IMR-90 (cell line): ENCODE data around the gene ACACA. TPM values are rescaled to one million over a fixed set of nuclear protein-coding genes. Genes with fewer than 3 reads are reported as not detected.

Experiments
- ATAC-seq: fragments of 200-7000 bp; cut with Tn5 transposase; 2 replicates; pipeline ENCODE4 v1.9.1; 2020; ENCODE audit warnings: low read depth, mild to moderate bottlenecking, moderate library complexity
- BruUV-seq: library from RNA; stranded (reverse); fragments of 400-500 nt; replicated peaks from 2 replicates; lab custom pipeline; 2021; lab: Mats Ljungman, UMichigan
- CTCF ChIA-PET: fragments of 300-600 bp; formaldehyde crosslinking; extraction: SDS; loops from one replicate; lab custom pipeline; 2021; ENCODE audit warnings: antibody characterized with exemption; lab: Yijun Ruan, JAX
- POLR2A ChIA-PET: fragments of 300-600 bp; sonication (Branson Sonifier 250); formaldehyde crosslinking; loops from one replicate; lab custom pipeline; 2022; ENCODE audit warnings: antibody characterized with exemption; ENCODE audit not compliant: unreplicated experiment; lab: Charles Lee
- DNase-seq: peaks from one replicate; pipeline ENCODE4 v3.0.0; 2013
- H2AFZ ChIP-seq: replicated peaks from 2 replicates; pipeline ENCODE3; 2013; ENCODE audit warnings: low read length, mild to moderate bottlenecking; ENCODE audit not compliant: poor library complexity
- H2AK5ac ChIP-seq: 2 replicates; pipeline ENCODE4 v1.6.1; 2013; ENCODE audit warnings: low read depth, low read length, inconsistent platforms
- H2AK9ac ChIP-seq: replicated peaks from 2 replicates; pipeline ENCODE3; 2013; ENCODE audit warnings: mild to moderate bottlenecking, low read depth, low read length, moderate library complexity; ENCODE audit not compliant: poor library complexity
- H2BK120ac ChIP-seq: 2 replicates; pipeline ENCODE4 v1.6.1; 2013; ENCODE audit warnings: low read depth, low read length, inconsistent platforms
- H2BK15ac ChIP-seq: 3 replicates; pipeline ENCODE4 v1.6.1; 2013; ENCODE audit warnings: low read depth, low read length, inconsistent platforms
- H2BK20ac ChIP-seq: 2 replicates; pipeline ENCODE4 v1.6.1; 2013; ENCODE audit warnings: low read depth, mild to moderate bottlenecking, inconsistent platforms, low read length, moderate library complexity
- H2BK5ac ChIP-seq: 2 replicates; pipeline ENCODE4 v1.6.1; 2013; ENCODE audit warnings: mild to moderate bottlenecking, low read depth, low read length, inconsistent platforms; ENCODE audit not compliant: poor library complexity, severe bottlenecking
- H3K14ac ChIP-seq: replicated peaks from 2 replicates; pipeline ENCODE4 v1.6.1; 2013; ENCODE audit warnings: low read depth, low read length, inconsistent platforms
- H3K18ac ChIP-seq: 2 replicates; pipeline ENCODE4 v1.6.1; 2013; ENCODE audit warnings: low read depth, low read length, control low read depth
- H3K23ac ChIP-seq: 2 replicates; pipeline ENCODE4 v1.6.1; 2013; ENCODE audit warnings: low read depth, low read length, inconsistent platforms
- H3K27ac ChIP-seq: 2 replicates; pipeline ENCODE4 v1.5.1; 2013; ENCODE audit warnings: mild to moderate bottlenecking, control low read depth, low read length; ENCODE audit not compliant: insufficient read depth
- H3K27me3 ChIP-seq: 2 replicates; pipeline ENCODE4 v1.6.1; 2013; ENCODE audit warnings: low read length; ENCODE audit not compliant: control insufficient read depth, insufficient read depth
- H3K36me3 ChIP-seq: 2 replicates; pipeline ENCODE4 v1.6.1; 2013; ENCODE audit warnings: low read length, mixed read lengths; ENCODE audit not compliant: control insufficient read depth, insufficient read depth
- H3K4ac ChIP-seq: 2 replicates; pipeline ENCODE4 v1.6.1; 2013; ENCODE audit warnings: low read depth, low read length, inconsistent platforms
- H3K4me1 ChIP-seq: 2 replicates; pipeline ENCODE4 v1.6.1; 2013; ENCODE audit warnings: low read length, mixed read lengths; ENCODE audit not compliant: control insufficient read depth, insufficient read depth
- H3K4me2 ChIP-seq: 2 replicates; pipeline ENCODE4 v1.6.1; 2013; ENCODE audit warnings: low read depth, mild to moderate bottlenecking, control low read depth, low read length, moderate library complexity
- H3K4me3 ChIP-seq: 2 replicates; pipeline ENCODE4 v1.5.1; 2013; ENCODE audit warnings: low read depth, mild to moderate bottlenecking, control low read depth, low read length, moderate library complexity; ENCODE audit not compliant: insufficient read depth
- H3K56ac ChIP-seq: 2 replicates; pipeline ENCODE4 v1.6.1; 2013; ENCODE audit warnings: low read length, inconsistent platforms; ENCODE audit not compliant: insufficient read depth; ENCODE audit errors: extremely low read depth
- H3K79me1 ChIP-seq, 2 experiments: 2 replicates each; pipeline ENCODE4 v1.6.1; 2013; ENCODE audit warnings: low read length in 2 of 2, inconsistent platforms in 1 of 2, low read depth in 1 of 2
- H3K9ac ChIP-seq: 2 replicates; pipeline ENCODE4 v1.6.1; 2013; ENCODE audit warnings: low read depth, low read length, control low read depth
- H3K9me1 ChIP-seq: 2 replicates; pipeline ENCODE4 v1.6.1; 2013; ENCODE audit warnings: low read length, inconsistent platforms; ENCODE audit not compliant: insufficient read depth
- H3K9me3 ChIP-seq: 2 replicates; pipeline ENCODE4 v1.6.1; 2013; ENCODE audit warnings: low read length; ENCODE audit not compliant: control insufficient read depth, insufficient read depth
- H4K20me1 ChIP-seq: 2 replicates; pipeline ENCODE4 v1.6.1; 2013; ENCODE audit warnings: low read length, inconsistent platforms; ENCODE audit not compliant: insufficient read depth
- H4K5ac ChIP-seq: 2 replicates; pipeline ENCODE4 v1.6.1; 2013; ENCODE audit warnings: mild to moderate bottlenecking, low read depth, low read length, control low read depth
- H4K8ac ChIP-seq, 2 experiments: 2 replicates each; pipeline ENCODE4 v1.6.1; 2013; ENCODE audit warnings: low read depth in 2 of 2, low read length in 2 of 2, control low read depth in 1 of 2, inconsistent platforms in 1 of 2
- H4K91ac ChIP-seq: 2 replicates; pipeline ENCODE4 v1.6.1; 2013; ENCODE audit warnings: low read depth, low read length, inconsistent platforms; ENCODE audit not compliant: insufficient read depth
- BHLHE40 ChIP-seq: fragments of 150-350 bp; IDR thresholded peaks from 2 replicates; pipeline ENCODE4 v1.6.1; 2016; ENCODE audit warnings: mild to moderate bottlenecking, low read depth, low read length
- CHD1 ChIP-seq: IDR thresholded peaks from 2 replicates; pipeline ENCODE4 v1.6.1; 2012; ENCODE audit warnings: low read depth, low read length, improper control_type of control experiment
- CTCF ChIP-seq: conservative IDR thresholded peaks from 2 replicates; pipeline ENCODE4 v1.5.1; 2012; ENCODE audit warnings: mild to moderate bottlenecking, low read depth, low read length, improper control_type of control experiment
- ELK1 ChIP-seq: fragments of 150-350 bp; IDR thresholded peaks from 2 replicates; pipeline ENCODE4 v1.6.1; 2016; ENCODE audit warnings: low read depth, mild to moderate bottlenecking, low read length, moderate library complexity, borderline replicate concordance
- FOS ChIP-seq: fragments of 150-350 bp; IDR thresholded peaks from 2 replicates; pipeline ENCODE4 v1.6.1; 2016; ENCODE audit warnings: low read depth, low read length
- MAFK ChIP-seq: IDR thresholded peaks from 2 replicates; pipeline ENCODE4 v1.6.1; 2012; ENCODE audit warnings: low read depth, low read length, improper control_type of control experiment
- MAZ ChIP-seq: IDR thresholded peaks from 2 replicates; pipeline ENCODE4 v1.6.1; 2012; ENCODE audit warnings: low read depth, mild to moderate bottlenecking, low read length, improper control_type of control experiment, moderate library complexity, borderline replicate concordance
- MXI1 ChIP-seq: IDR thresholded peaks from 2 replicates; pipeline ENCODE4 v1.6.1; 2012; ENCODE audit warnings: low read depth, mild to moderate bottlenecking, low read length, moderate library complexity, borderline replicate concordance
- POLR2A ChIP-seq: IDR thresholded peaks from 2 replicates; pipeline ENCODE4 v1.6.1; 2012; ENCODE audit warnings: mild to moderate bottlenecking, low read depth, low read length
- RCOR1 ChIP-seq: IDR thresholded peaks from 2 replicates; pipeline ENCODE4 v1.6.1; 2012; ENCODE audit warnings: mild to moderate bottlenecking, low read length, improper control_type of control experiment; ENCODE audit not compliant: insufficient replicate concordance
- RFX5 ChIP-seq: IDR thresholded peaks from 2 replicates; pipeline ENCODE4 v1.8.0; 2012; ENCODE audit warnings: low read depth, mild to moderate bottlenecking, low read length, moderate library complexity
- SMC3 ChIP-seq: fragments of 150-350 bp; IDR thresholded peaks from 2 replicates; pipeline ENCODE4 v1.6.1; 2016; ENCODE audit warnings: low read depth, mild to moderate bottlenecking, antibody characterized with exemption, low read length, moderate library complexity
- USF2 ChIP-seq: fragments of 150-350 bp; IDR thresholded peaks from 2 replicates; pipeline ENCODE4 v1.6.1; 2017; ENCODE audit warnings: mild to moderate bottlenecking, antibody characterized with exemption, low read length, low read depth
- WGBS, 2 experiments: methylation state at CpG; one replicate each; pipeline versions ENCODE4 v1.1.5 to v1.1.7; 2013; ENCODE audit warnings: missing lambda C conversion rate in 2 of 2; ENCODE audit not compliant: insufficient read length in 1 of 2; ENCODE audit errors: extremely low coverage in 2 of 2; 5-methylcytosine and 5-hydroxymethylcytosine counted together
- dilution Hi-C: fragments of 300-500 bp; cut with HindIII; formaldehyde crosslinking; loops from one replicate; pipeline ENCODE4 v1.14.3; 2018; ENCODE audit warnings: low sequenced_read_pairs; ENCODE audit not compliant: unreplicated experiment
- in situ Hi-C: fragments of 300-500 bp; cut with MboI; formaldehyde crosslinking; loops from 3 replicates; pipeline ENCODE4 v1.14.3; 2019; ENCODE audit warnings: low sequenced_read_pairs, inconsistent platforms, mixed read lengths
- intact Hi-C: fragments of 100-400 bp; cut with micrococcal nuclease; formaldehyde crosslinking; loops from 2 replicates; pipeline ENCODE4 v1.10.0; 2022
- polyA plus RNA-seq, 3 experiments: library from polyadenylated mRNA; depleted of rRNA; stranded (reverse); fragments of >200 nt; gene quantifications; 2 replicates each; pipeline ENCODE4 v1.2.3, GENCODE V29; 2012; ENCODE audit warnings: low replicate concordance in 1 of 3
- total RNA-seq: library from RNA; depleted of rRNA; stranded (reverse); fragments of >200 nt; gene quantifications from 2 replicates; pipeline ENCODE4 v1.2.3, GENCODE V29; 2012

The ACACA gene
- total and polyA plus RNA-seq, 2 of the 4 experiments (the other 2 are of a cell fraction) = 21.3 to 39.1 TPM

GRCh38 chr17:37066322-37067255, 340.0 kb downstream of the ACACA start:
- no peak overlapping the region for H2BK20ac ChIP-seq
- H3K23ac ChIP-seq = no peak overlapping the region
- 59% methylated on average over 6 of the region's 25 CpGs; no CpG with 5 or more reads in 1 of the 2 experiments for WGBS, 2 experiments
- dilution Hi-C loops (loop anchor here (25.0 kb wide), 1 partner anchor 429 kb away; no protein-coding TSS in a partner anchor), in situ Hi-C loops (no loop called here), intact Hi-C loops (no loop called here)
- no peak overlapping the region for H4K8ac ChIP-seq
- no peaks in the 10 kb centered on the region; the same call in 1 of the 2 replicates for H3K9me1 ChIP-seq
- peaks cover 1% of the 10 kb centered on the region; the same call in 1 of the 2 replicates for H3K9me3 ChIP-seq
- H2BK120ac ChIP-seq = no peak overlapping the region
- peaks cover 34% of the 10 kb centered on the region for H3K27me3 ChIP-seq
- no peak for ATAC-seq
- H3K79me1 ChIP-seq = no peaks in the 10 kb centered on the region
- H3K9ac ChIP-seq = no peak overlapping the region
- H3K4me2 ChIP-seq = no peak overlapping the region
- no peak overlapping the region for H2BK5ac ChIP-seq
- no peak overlapping the region for H3K27ac ChIP-seq
- H3K4me1 ChIP-seq = peaks cover 3% of the 10 kb centered on the region
- H2AFZ ChIP-seq = no peak overlapping the region
- H3K4ac ChIP-seq = no peak overlapping the region
- H4K20me1 ChIP-seq = no peaks in the 10 kb centered on the region
- CTCF ChIA-PET = interaction anchor here (0.6 kb wide), 1 partner anchor 200 kb away, joined by 3 read pairs; no protein-coding TSS in a partner anchor
- H2BK15ac ChIP-seq = no peak overlapping the region
- H2AK5ac ChIP-seq = no peak overlapping the region
- no TSS peak for BruUV-seq
- no peak overlapping the region for H3K14ac ChIP-seq
- H3K56ac ChIP-seq = no peak overlapping the region
- H3K18ac ChIP-seq = no peak overlapping the region
- no peak for DNase-seq
- H4K5ac ChIP-seq = no peak overlapping the region
- H4K91ac ChIP-seq = no peak overlapping the region
- no peaks in the 10 kb centered on the region for H3K36me3 ChIP-seq
- POLR2A ChIA-PET = interaction anchor here (0.6 kb wide), 2 partner anchors 24 to 144 kb away, joined by 7 to 22 read pairs; no protein-coding TSS in a partner anchor
- no peak overlapping the region for H3K4me3 ChIP-seq
- no peak overlapping the region for H2AK9ac ChIP-seq
- no peak for TF ChIP-seq MXI1
- TF ChIP-seq BHLHE40 = no peak
- TF ChIP-seq CHD1 = no peak
- no peak for TF ChIP-seq POLR2A
- no peak for TF ChIP-seq ELK1
- TF ChIP-seq RFX5 = no peak
- TF ChIP-seq SMC3 = no peak
- TF ChIP-seq FOS = no peak
- TF ChIP-seq RCOR1 = no peak
- no peak for TF ChIP-seq MAZ
- no peak for TF ChIP-seq CTCF
- no peak for TF ChIP-seq MAFK
- no peak for TF ChIP-seq USF2
